Measurements from ENCODE around the gene ARL6IP5. TPM values are rescaled to one million over a fixed set of nuclear protein-coding genes. Genes with fewer than 3 reads are reported as not detected.

The ARL6IP5 gene
- total and polyA plus RNA-seq, 2 of the 13 experiments (the other 11 are each of a cell fraction or from before 2014, with no cell fraction given) = 23.7 to 29.6 TPM

- Histone ChIP-seq H3K27me3 (ENCODE audit: control insufficient read depth in 1 of 2, insufficient read depth in 2 of 2, low read length in 2 of 2) (no peaks in the 10 kb centered on the region), H3K27ac (ENCODE audit: extremely low read length, insufficient read depth, low read length) (no peak overlapping the region), H3K36me3 (replicated peaks in 1 of 2; ENCODE audit: control insufficient read depth in 1 of 2, insufficient read depth in 2 of 2, low read length in 2 of 2) (peaks cover 7 to 27% of the 10 kb centered on the region in 2 experiments), H4K20me1 (ENCODE audit: insufficient read depth, low read length) (no peaks in the 10 kb centered on the region; the same call in 1 of the 2 replicates), H3K9me3 (ENCODE audit: low read length) (no peaks in the 10 kb centered on the region), H3K9ac (ENCODE audit: insufficient read depth, low read depth, low read length) (no peak overlapping the region), H3K4me2 (ENCODE audit: low read depth, low read length) (no peak overlapping the region), H3K4me1 (ENCODE audit: insufficient read depth, low read length) (no peaks in the 10 kb centered on the region), H3K79me2 (ENCODE audit: insufficient read depth, low read length) (no peaks in the 10 kb centered on the region), H2AFZ (ENCODE audit: low read length) (no peak overlapping the region), H3K4me3 (replicated peaks in 1 of 3; ENCODE audit: insufficient read depth in 1 of 3, low read depth in 2 of 3, low read length in 3 of 3) (no peak overlapping the region)
- intact Hi-C loops (cut with micrococcal nuclease; ENCODE audit: unreplicated experiment) = no loop called here
- no TSS peak for BruUV-seq (replicated peaks)
- TF ChIP-seq CENPX (CRISPR knock-in tag; IDR thresholded peaks at IDR 0.05) (no peak), SRSF1 (optimal IDR thresholded peaks at IDR 0.05; ENCODE audit: low read depth, low read length) (no peak), ZNF644 (CRISPR knock-in tag; IDR thresholded peaks at IDR 0.05; ENCODE audit: low read depth) (no peak), ZNF253 (CRISPR knock-in tag; IDR thresholded peaks at IDR 0.05; ENCODE audit: borderline replicate concordance) (no peak), ZNF142 (CRISPR knock-in tag; IDR thresholded peaks at IDR 0.05) (no peak), TOE1 (CRISPR knock-in tag; IDR thresholded peaks at IDR 0.05) (no peak), ZFYVE20 (CRISPR knock-in tag; IDR thresholded peaks at IDR 0.05; ENCODE audit: borderline replicate concordance, low read depth) (no peak), MXD3 (CRISPR knock-in tag; IDR thresholded peaks at IDR 0.05) (no peak), HBP1 (CRISPR knock-in tag; IDR thresholded peaks at IDR 0.05; ENCODE audit: low read depth) (no peak)
- in situ Hi-C loops (cut with HindIII; ENCODE audit: extremely low pct_ligation_motif_present, low pct_unique_long_range_greater_than_20kb) = no loop called here
- ATAC-seq (no peak), FAIRE-seq (no peak), DNase-seq (ENCODE audit: low spot score) (no peak)
- POLR2A ChIA-PET = interaction anchor here (0.9 kb wide), 1 partner anchor 16 kb away, joined by 3 read pairs; no protein-coding TSS in a partner anchor
- WGBS (ENCODE audit: low lambda C conversion rate) = 95% methylated on average over 2 of the region's 2 CpGs
- CTCF ChIA-PET (ENCODE audit: low intra/inter-chr PET ratio, low total read pairs) = no interaction called here
Measured at GRCh38 chr3:69063636-69064035, 21.1 kb upstream of the ARL6IP5 start.

All from HepG2 (cell line).